GM23248 (cell line): ENCODE data around the gene PES1. TPM values are rescaled to one million over a fixed set of nuclear protein-coding genes. Genes with fewer than 3 reads are reported as not detected.
"Not testable (repeated sequence)": the region's sequence is repeated elsewhere in the genome, so short reads cannot be mapped to it uniquely, and the experiment has no call there.

Experiments
- DNase-seq: peaks from one replicate; pipeline ENCODE4 v3.0.0-alpha.2; 2015
- H2AFZ ChIP-seq: fragments of 200-600 bp; sonication (generic); 2 replicates; pipeline ENCODE4 v1.6.1; 2016; ENCODE audit warnings: antibody characterized with exemption
- H3F3A ChIP-seq: fragments of 200-600 bp; sonication (generic); 2 replicates; pipeline ENCODE4 v1.6.1; 2016; ENCODE audit warnings: mild to moderate bottlenecking, antibody characterized with exemption, mixed run types; ENCODE audit not compliant: insufficient read depth
- H3K27ac ChIP-seq: fragments of 200-600 bp; sonication (generic); 2 replicates; pipeline ENCODE4 v1.5.1; 2016; ENCODE audit warnings: mild to moderate bottlenecking
- H3K27me3 ChIP-seq: fragments of 200-600 bp; sonication (generic); replicated peaks from 2 replicates; pipeline ENCODE4 v1.6.1; 2016; ENCODE audit warnings: mild to moderate bottlenecking; ENCODE audit not compliant: insufficient read depth
- H3K36me3 ChIP-seq: fragments of 200-600 bp; sonication (generic); 2 replicates; pipeline ENCODE4 v1.6.1; 2016; ENCODE audit warnings: low read depth, mild to moderate bottlenecking
- H3K4me1 ChIP-seq: fragments of 200-600 bp; sonication (generic); 2 replicates; pipeline ENCODE4 v1.6.1; 2016; ENCODE audit warnings: mild to moderate bottlenecking; ENCODE audit not compliant: insufficient read depth
- H3K4me2 ChIP-seq: fragments of 200-600 bp; sonication (generic); one replicate; pipeline ENCODE4 v1.6.1; 2016; ENCODE audit warnings: mild to moderate bottlenecking; ENCODE audit not compliant: unreplicated experiment
- H3K4me3 ChIP-seq: fragments of 200-600 bp; sonication (generic); 2 replicates; pipeline ENCODE4 v1.5.1; 2016; ENCODE audit warnings: mild to moderate bottlenecking
- H3K79me2 ChIP-seq: fragments of 200-600 bp; sonication (generic); 2 replicates; pipeline ENCODE4 v1.6.1; 2016; ENCODE audit warnings: mild to moderate bottlenecking; ENCODE audit not compliant: insufficient read depth
- H3K9ac ChIP-seq: fragments of 200-600 bp; sonication (generic); 2 replicates; pipeline ENCODE4 v1.6.1; 2016; ENCODE audit warnings: mild to moderate bottlenecking
- H3K9me2 ChIP-seq: fragments of 200-600 bp; sonication (generic); 2 replicates; pipeline ENCODE4 v1.6.1; 2016; ENCODE audit warnings: mixed run types, mild to moderate bottlenecking, moderate library complexity; ENCODE audit not compliant: insufficient read depth
- H3K9me3 ChIP-seq: fragments of 200-600 bp; sonication (generic); one replicate; pipeline ENCODE4 v1.6.1; 2017; ENCODE audit warnings: low read depth
- H4K20me1 ChIP-seq: fragments of 200-600 bp; sonication (generic); 2 replicates; pipeline ENCODE4 v1.6.0; 2016; ENCODE audit not compliant: insufficient read depth
- EZH2 ChIP-seq: fragments of 200-600 bp; sonication (generic); IDR thresholded peaks from 2 replicates; pipeline ENCODE4 v1.6.1; 2018; ENCODE audit warnings: antibody characterized with exemption, mild to moderate bottlenecking; ENCODE audit not compliant: insufficient read depth, poor library complexity, severe bottlenecking
- EZH2phosphoT487 ChIP-seq: fragments of 200-600 bp; sonication (generic); IDR thresholded peaks from 2 replicates; pipeline ENCODE4 v1.6.1; 2018; ENCODE audit warnings: antibody characterized with exemption, moderate library complexity, mild to moderate bottlenecking, low read depth; ENCODE audit not compliant: insufficient read depth
- WGBS, 2 experiments: methylation state at CpG; one replicate each; pipeline ENCODE4 v1.1.6; 2015 to 2017; ENCODE audit warnings: low lambda C conversion rate in 2 of 2, low coverage in 1 of 2; ENCODE audit errors: missing lambda C conversion rate in 2 of 2; 5-methylcytosine and 5-hydroxymethylcytosine counted together
- in situ Hi-C: fragments of 300-500 bp; cut with MboI; formaldehyde crosslinking; loops from 2 replicates; pipeline ENCODE4 v1.15.0; 2020
- polyA plus RNA-seq: library from polyadenylated mRNA; unstranded; fragments of >200 nt; fragmentation: Nextera tagmentation; extraction: Ambion mirVana; gene quantifications from 2 replicates; pipeline ENCODE4 v1.2.1, GENCODE V29; 2016
- total RNA-seq: library from RNA; depleted of rRNA; stranded (reverse); fragments of >200 nt; shearing (Covaris generic); gene quantifications from 2 replicates; pipeline ENCODE4 v1.2.3, GENCODE V29; 2014

Gene PES1
- total and polyA plus RNA-seq, 2 experiments from 2014 or later, result 67.8 to 83.7 TPM

GRCh38 chr22:30636226-30637077, 44.7 kb upstream of the PES1 start:
- Histone ChIP-seq H3K9me2 (no peaks in the 10 kb centered on the region), H3K4me2 (peak overlapping the region; percentile 93), H2AFZ (peak overlapping the region; percentile 82), H3K9me3 (no peaks in the 10 kb centered on the region), H3K4me3 (peak overlapping the region; percentile 79), H4K20me1 (no peaks in the 10 kb centered on the region), H3K36me3 (no peaks in the 10 kb centered on the region), H3K9ac (peak overlapping the region; percentile 83), H3F3A (peaks cover 8% of the 10 kb centered on the region; the same call in 1 of the 2 replicates), H3K27ac (peak overlapping the region; percentile 72), H3K4me1 (peaks cover 23% of the 10 kb centered on the region), H3K79me2 (peaks cover 54% of the 10 kb centered on the region), H3K27me3 (no peaks in the 10 kb centered on the region)
- no peak for TF ChIP-seq EZH2
- TF ChIP-seq EZH2phosphoT487, result no peak
- WGBS, 2 experiments, result 33 to 40% methylated on average over 30 to 40 of the region's 45 CpGs
- in situ Hi-C loops, result loop anchor here (10.0 kb wide), 2 partner anchors 118 to 268 kb away; no protein-coding TSS in a partner anchor
- DNase-seq, result peak; percentile 54

GRCh38 chr22:30635273-30636225, 43.8 kb upstream of the PES1 start, which contains the start of gene SLC35E4:
TSS of gene SLC35E4 (plus strand) at chr22:30635781. CDS start at chr22:30636451, 670 bp downstream.
- in situ Hi-C loops, result loop anchor here (10.0 kb wide), 2 partner anchors 119 to 269 kb away; no protein-coding TSS in a partner anchor

DNA sequence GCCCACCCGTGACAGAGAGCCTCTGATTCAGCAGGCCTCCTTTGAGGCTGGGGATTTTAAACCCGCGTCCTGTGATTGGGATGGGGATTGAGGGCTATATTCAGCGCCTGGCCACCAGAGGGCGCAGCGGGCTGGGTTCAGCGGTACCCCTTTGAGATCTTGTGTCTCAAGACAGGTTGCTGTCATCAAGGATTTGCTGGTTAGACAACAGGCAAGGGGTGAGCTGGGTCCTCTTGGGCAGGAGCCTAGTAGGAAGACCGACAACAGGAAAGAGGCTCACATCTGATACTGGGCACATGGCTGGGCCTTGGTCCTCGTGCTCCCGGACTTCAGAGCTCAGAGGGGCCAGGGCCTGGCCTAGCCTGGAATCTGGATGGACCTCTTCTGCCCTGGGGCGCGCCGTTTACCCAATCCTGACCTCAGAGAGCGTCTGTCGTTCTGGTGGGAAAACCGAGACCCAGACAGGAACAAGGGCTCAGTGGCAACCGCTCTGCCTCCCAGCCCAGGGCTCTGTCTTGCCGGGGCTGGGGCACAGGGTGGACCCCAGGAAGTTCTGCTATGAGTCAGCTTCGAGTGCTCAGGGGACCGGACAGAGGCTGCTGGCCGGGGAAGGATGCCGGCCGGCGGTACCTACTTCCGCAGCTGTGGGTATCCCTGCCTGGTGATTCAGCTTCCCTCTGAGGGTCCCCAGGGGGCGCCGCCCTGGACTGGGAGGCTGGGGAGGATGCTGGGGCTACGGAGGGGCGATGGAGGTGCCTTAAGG, 42.9 kb upstream of the PES1 start:
- Histone ChIP-seq H2AFZ (peak overlapping the region; percentile 87), H3K79me2 (peaks cover 39% of the 10 kb centered on the region), H3K4me1 (peaks cover 23% of the 10 kb centered on the region), H3K4me3 (peak overlapping the region; percentile 79), H4K20me1 (no peaks in the 10 kb centered on the region), H3F3A (peaks cover 8% of the 10 kb centered on the region; the same call in 1 of the 2 replicates), H3K27ac (peak overlapping the region; percentile 72), H3K27me3 (no peaks in the 10 kb centered on the region), H3K36me3 (no peaks in the 10 kb centered on the region), H3K9ac (peak overlapping the region; percentile 57), H3K4me2 (peak overlapping the region; percentile 93), H3K9me3 (no peaks in the 10 kb centered on the region), H3K9me2 (no peaks in the 10 kb centered on the region)
- TF ChIP-seq EZH2, result no peak
- in situ Hi-C loops, result loop anchor here (10.0 kb wide), 2 partner anchors 120 to 270 kb away; no protein-coding TSS in a partner anchor
- 16 to 17% methylated on average over 19 to 29 of the region's 29 CpGs for WGBS, 2 experiments
- DNase-seq, result peak; percentile 92

More at GRCh38 chr22:30635273-30636225, 43.8 kb upstream of the PES1 start, which contains the start of gene SLC35E4:
- WGBS, 2 experiments, result 1 to 2% methylated on average over 54 to 57 of the region's 75 CpGs
- no peaks in the 10 kb centered on the region for H3K36me3 ChIP-seq
- H3K27me3 ChIP-seq, result no peaks in the 10 kb centered on the region
- peak; percentile 95 for DNase-seq
- peak within 1 kb of the TSS; percentile 79 for H3K4me3 ChIP-seq
- peak within 1 kb of the TSS; percentile 83 for H3K9ac ChIP-seq
- H3F3A ChIP-seq, result peaks cover 8% of the 10 kb centered on the region; the same call in 1 of the 2 replicates
- H3K4me1 ChIP-seq, result peaks cover 23% of the 10 kb centered on the region
- H2AFZ ChIP-seq, result peak within 1 kb of the TSS; percentile 87
- no peaks in the 10 kb centered on the region for H3K9me2 ChIP-seq
- TF ChIP-seq EZH2, result no peak
- TF ChIP-seq EZH2phosphoT487, result no peak
- no peaks in the 10 kb centered on the region for H3K9me3 ChIP-seq
- no peaks in the 10 kb centered on the region for H4K20me1 ChIP-seq
- peaks cover 48% of the 10 kb centered on the region for H3K79me2 ChIP-seq
- peak within 1 kb of the TSS; percentile 93 for H3K4me2 ChIP-seq
- peak within 1 kb of the TSS; percentile 72 for H3K27ac ChIP-seq

GRCh38 chr22:30631469-30631868, 39.8 kb upstream of the PES1 start:
- in situ Hi-C loops, result loop anchor here (10.0 kb wide), 2 partner anchors 123 to 273 kb away; no protein-coding TSS in a partner anchor
- 73 to 89% methylated on average over 2 to 9 of the region's 31 CpGs for WGBS, 2 experiments

More at GRCh38 chr22:30631469-30631868, 39.8 kb upstream of the PES1 start:
- H3K27me3 ChIP-seq, H3K9ac ChIP-seq, H3K79me2 ChIP-seq, H3K27ac ChIP-seq, H3K4me3 ChIP-seq, DNase-seq, H3F3A ChIP-seq, H3K4me1 ChIP-seq, H3K4me2 ChIP-seq, H3K9me2 ChIP-seq, H3K9me3 ChIP-seq, H4K20me1 ChIP-seq, H3K36me3 ChIP-seq, H2AFZ ChIP-seq: not testable (repeated sequence)
